GM20000 (cell line): ENCODE measurements around the gene NDOR1.
A peak's percentile ranks its signal among the peaks of the same experiment; 100 is the strongest.

Experiments used
- DNase-seq: peaks from one replicate; pipeline ENCODE4 v3.0.0; 2012; ENCODE audit warnings: low spot score
- CTCF ChIP-seq: IDR thresholded peaks from 2 replicates; pipeline ENCODE4 v1.5.1; 2012; ENCODE audit warnings: mild to moderate bottlenecking, control low read depth; ENCODE audit errors: extremely low read depth, missing control alignments

The NDOR1 gene

GRCh38 chr9:137175345-137175961 is 30.0 kb upstream of the NDOR1 start:
- DNase-seq: peak; percentile 54
- TF ChIP-seq CTCF: no peak

- TF ChIP-seq CTCF: peak; percentile 5
- DNase-seq: peak; percentile 81
Observed at GRCh38 chr9:137176302-137177182, 29.0 kb upstream of the NDOR1 start.

GRCh38 chr9:137178201-137178938 is 27.1 kb upstream of the NDOR1 start:
- DNase-seq: no peak
- no peak for TF ChIP-seq CTCF

GRCh38 chr9:137178939-137179630 is 26.4 kb upstream of the NDOR1 start:
- peak; percentile 27 for DNase-seq
- TF ChIP-seq CTCF: no peak

- DNase-seq: no peak
- no peak for TF ChIP-seq CTCF
Observed at GRCh38 chr9:137179761-137180160, 25.7 kb upstream of the NDOR1 start.

- no peak for DNase-seq
- TF ChIP-seq CTCF: no peak
Observed at GRCh38 chr9:137180491-137180890, 25.0 kb upstream of the NDOR1 start.
